ENCODE measurements around the gene MERTK. TPM values are rescaled to one million over a fixed set of nuclear protein-coding genes. Genes with fewer than 3 reads are reported as not detected.

MERTK gene
- total and polyA plus RNA-seq, 3 donors from 2014 or later, result 28.9 to 74.2 (median 73.8) TPM

DNA sequence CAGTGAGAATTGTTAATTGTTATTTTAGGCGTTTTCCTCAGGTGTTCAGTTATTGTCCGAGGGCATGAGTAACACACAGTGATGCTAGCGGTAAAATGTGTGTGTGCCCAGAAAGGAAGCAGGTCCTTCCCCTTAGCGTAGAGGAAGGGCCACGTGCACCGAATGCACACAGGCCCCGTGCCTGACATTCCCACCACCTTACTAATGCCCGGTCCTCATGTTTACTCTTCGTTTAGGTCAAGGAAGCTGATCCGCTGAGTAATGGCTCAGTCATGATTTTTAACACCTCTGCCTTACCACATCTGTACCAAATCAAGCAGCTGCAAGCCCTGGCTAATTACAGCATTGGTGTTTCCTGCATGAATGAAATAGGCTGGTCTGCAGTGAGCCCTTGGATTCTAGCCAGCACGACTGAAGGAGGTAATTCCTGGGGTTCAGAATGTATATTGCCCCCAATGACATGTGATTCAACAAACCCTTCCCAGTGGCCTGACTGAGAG, 76.7 kb downstream of the MERTK start:
- TF ChIP-seq POLR2A (IDR thresholded peaks at IDR 0.05), result no peak
- no peaks in the 10 kb centered on the region for H3K36me3 ChIP-seq (ENCODE audit: low read depth, missing control alignments)
- intact Hi-C loops (cut with DNase I; ENCODE audit: low total_unique reads), result no loop called here
- no peak overlapping the region for H3K4me3 ChIP-seq
- H3K27me3 ChIP-seq, result no peaks in the 10 kb centered on the region
- DNase-seq, result no peak
- no peaks in the 10 kb centered on the region for H3K4me1 ChIP-seq
- H3K27ac ChIP-seq, result no peak overlapping the region
- H3K9me3 ChIP-seq, result no peaks in the 10 kb centered on the region
- WGBS, 2 donors, result 82 to 86% methylated on average over 11 of the region's 11 CpGs

DNA sequence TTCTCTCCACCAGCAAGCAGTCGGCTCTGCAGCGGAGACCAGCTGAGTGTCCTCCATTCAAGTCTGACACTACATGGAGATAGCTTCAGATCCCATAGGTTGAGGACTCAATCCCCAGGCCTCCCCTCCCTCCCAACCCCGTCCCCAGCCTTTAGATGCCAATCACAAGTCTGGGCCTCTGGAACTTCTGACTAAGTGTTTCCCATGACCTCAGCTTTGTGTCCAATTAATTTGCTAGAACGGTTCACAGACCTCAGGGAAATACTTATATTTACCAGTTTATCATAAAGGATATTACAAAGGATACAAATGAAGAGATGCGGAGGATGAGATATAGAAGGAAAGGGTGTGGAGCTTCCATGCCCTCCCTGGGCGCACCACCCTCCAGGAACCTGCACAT, 77.4 kb downstream of the MERTK start:
- Histone ChIP-seq H3K4me3 (no peak overlapping the region), H3K36me3 (ENCODE audit: low read depth, missing control alignments) (no peaks in the 10 kb centered on the region), H3K9me3 (no peaks in the 10 kb centered on the region), H3K27ac (no peak overlapping the region), H3K27me3 (no peaks in the 10 kb centered on the region), H3K4me1 (no peaks in the 10 kb centered on the region)
- intact Hi-C loops (cut with DNase I; ENCODE audit: low total_unique reads), result no loop called here
- TF ChIP-seq POLR2A (IDR thresholded peaks at IDR 0.05), result no peak
- DNase-seq, result no peak
- WGBS, 2 donors, result 77% methylated on average over 6 of the region's 6 CpGs

DNA sequence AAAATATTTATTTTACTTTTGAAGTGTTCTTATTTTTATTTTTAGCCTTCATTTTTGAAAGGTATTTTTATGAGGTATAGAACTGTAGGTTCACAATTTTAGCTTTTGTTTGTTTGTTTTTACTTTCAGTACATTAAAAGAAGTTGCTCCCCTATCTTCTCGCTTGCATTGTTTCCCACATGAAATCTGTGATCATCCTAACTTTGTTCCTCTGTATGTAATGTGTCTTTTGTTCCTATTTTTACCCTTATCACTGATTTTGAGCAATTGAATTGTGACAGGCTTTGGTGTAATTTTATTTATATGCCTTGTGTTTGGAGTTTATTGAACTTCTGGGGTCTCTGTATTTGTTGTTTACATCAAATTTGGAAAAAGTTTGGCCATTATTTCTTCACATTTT, 78.8 kb downstream of the MERTK start:
- 97 to 100% methylated on average over 1 of the region's 1 CpG for WGBS, 2 donors
- DNase-seq, result no peak
- no peaks in the 10 kb centered on the region for H3K9me3 ChIP-seq
- no peaks in the 10 kb centered on the region for H3K4me1 ChIP-seq
- TF ChIP-seq POLR2A (IDR thresholded peaks at IDR 0.05), result no peak
- TF ChIP-seq, protein P1, sequence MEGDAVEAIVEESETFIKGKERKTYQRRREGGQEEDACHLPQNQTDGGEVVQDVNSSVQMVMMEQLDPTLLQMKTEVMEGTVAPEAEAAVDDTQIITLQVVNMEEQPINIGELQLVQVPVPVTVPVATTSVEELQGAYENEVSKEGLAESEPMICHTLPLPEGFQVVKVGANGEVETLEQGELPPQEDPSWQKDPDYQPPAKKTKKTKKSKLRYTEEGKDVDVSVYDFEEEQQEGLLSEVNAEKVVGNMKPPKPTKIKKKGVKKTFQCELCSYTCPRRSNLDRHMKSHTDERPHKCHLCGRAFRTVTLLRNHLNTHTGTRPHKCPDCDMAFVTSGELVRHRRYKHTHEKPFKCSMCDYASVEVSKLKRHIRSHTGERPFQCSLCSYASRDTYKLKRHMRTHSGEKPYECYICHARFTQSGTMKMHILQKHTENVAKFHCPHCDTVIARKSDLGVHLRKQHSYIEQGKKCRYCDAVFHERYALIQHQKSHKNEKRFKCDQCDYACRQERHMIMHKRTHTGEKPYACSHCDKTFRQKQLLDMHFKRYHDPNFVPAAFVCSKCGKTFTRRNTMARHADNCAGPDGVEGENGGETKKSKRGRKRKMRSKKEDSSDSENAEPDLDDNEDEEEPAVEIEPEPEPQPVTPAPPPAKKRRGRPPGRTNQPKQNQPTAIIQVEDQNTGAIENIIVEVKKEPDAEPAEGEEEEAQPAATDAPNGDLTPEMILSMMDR (IDR thresholded peaks at IDR 0.05), result no peak
- no peaks in the 10 kb centered on the region for H3K36me3 ChIP-seq (ENCODE audit: low read depth, missing control alignments)
- intact Hi-C loops (cut with DNase I; ENCODE audit: low total_unique reads), result no loop called here
- H3K27ac ChIP-seq, result no peak overlapping the region
- H3K4me3 ChIP-seq, result no peak overlapping the region
- H3K27me3 ChIP-seq, result no peaks in the 10 kb centered on the region

DNA sequence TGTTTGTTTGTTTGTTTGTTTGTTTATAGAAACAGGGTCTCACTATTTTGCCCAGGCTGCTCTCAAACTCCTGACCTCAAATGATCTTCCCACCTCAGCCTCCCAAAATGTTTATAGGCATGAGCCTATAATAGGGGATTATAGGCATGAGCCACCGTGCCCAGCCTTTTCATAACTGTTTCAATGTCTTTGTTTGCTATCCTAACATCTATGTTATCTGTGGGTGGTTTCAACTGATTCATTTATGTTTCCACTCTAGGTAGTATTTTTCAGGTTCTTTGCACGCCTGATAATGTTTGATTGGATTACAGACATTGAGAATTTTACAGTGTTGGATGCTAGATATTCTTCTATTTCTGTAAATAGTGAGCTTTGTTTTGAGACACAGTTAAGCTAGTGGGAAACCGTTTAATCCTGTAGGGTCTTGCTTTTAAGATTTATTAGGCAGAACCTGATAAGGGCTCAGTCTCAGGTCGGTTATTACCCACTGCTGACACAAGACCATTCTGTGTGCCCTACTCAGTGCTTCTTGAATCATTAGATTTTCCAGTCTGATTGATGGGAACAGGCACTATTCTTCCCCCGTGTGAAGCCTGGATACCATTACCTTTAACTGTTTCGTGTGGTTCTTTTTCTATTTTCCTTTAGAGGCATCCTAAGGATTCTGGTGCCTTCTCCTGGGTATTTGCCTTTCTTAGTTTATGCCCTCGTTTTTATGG, 80.2 kb downstream of the MERTK start:
- Histone ChIP-seq H3K27ac (no peak overlapping the region), H3K9me3 (no peaks in the 10 kb centered on the region), H3K4me3 (no peak overlapping the region), H3K4me1 (no peaks in the 10 kb centered on the region), H3K27me3 (no peaks in the 10 kb centered on the region), H3K36me3 (ENCODE audit: low read depth, missing control alignments) (no peaks in the 10 kb centered on the region)
- DNase-seq, result no peak
- intact Hi-C loops (cut with DNase I; ENCODE audit: low total_unique reads), result no loop called here
- TF ChIP-seq, protein P1 (IDR thresholded peaks at IDR 0.05), result no peak
- TF ChIP-seq POLR2A (IDR thresholded peaks at IDR 0.05), result no peak
- WGBS, 2 donors, result 72 to 81% methylated on average over 7 of the region's 7 CpGs

DNA sequence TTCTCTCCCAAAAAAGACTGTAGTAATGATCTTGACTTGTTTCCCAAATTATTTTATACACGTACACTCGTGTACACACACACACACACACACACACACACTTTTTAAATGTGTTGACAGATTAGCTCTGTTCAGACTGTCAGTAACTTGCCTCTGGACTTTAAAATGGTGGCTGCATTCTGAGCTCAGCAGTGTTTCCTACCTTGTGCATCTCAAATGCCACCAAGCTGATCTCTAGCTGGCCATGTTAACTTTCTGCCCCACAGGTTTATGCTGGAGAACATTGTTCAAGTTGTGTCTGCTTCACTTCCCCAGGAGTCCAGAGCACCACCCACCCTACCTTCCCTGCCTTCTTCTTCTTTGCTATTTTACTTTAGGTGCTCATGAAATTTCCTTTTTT, 83.3 kb downstream of the MERTK start:
- TF ChIP-seq POLR2A (IDR thresholded peaks at IDR 0.05), result no peak
- TF ChIP-seq, protein P1 (IDR thresholded peaks at IDR 0.05), result no peak
- Histone ChIP-seq H3K9me3 (no peaks in the 10 kb centered on the region), H3K4me1 (peaks cover 8% of the 10 kb centered on the region), H3K36me3 (ENCODE audit: low read depth, missing control alignments) (no peaks in the 10 kb centered on the region), H3K4me3 (no peak overlapping the region), H3K27me3 (no peaks in the 10 kb centered on the region), H3K27ac (no peak overlapping the region)
- 94 to 95% methylated on average over 2 of the region's 2 CpGs for WGBS, 2 donors
- no peak for DNase-seq
- intact Hi-C loops (cut with DNase I; ENCODE audit: low total_unique reads), result no loop called here

DNA sequence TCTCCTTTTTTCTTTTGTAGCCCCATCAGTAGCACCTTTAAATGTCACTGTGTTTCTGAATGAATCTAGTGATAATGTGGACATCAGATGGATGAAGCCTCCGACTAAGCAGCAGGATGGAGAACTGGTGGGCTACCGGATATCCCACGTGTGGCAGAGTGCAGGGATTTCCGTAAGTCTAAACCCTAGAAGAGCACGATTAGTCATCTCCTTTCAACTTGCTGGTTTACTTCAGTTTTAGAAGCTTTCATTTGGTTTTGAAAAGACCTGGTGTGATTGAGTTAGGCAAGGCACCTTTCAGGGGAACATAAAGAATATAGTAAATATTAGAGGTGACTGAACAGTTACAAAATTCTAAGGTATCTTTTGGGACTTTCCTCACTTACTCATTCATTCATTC, 84.4 kb downstream of the MERTK start:
- Histone ChIP-seq H3K9me3 (no peaks in the 10 kb centered on the region), H3K4me1 (peaks cover 8% of the 10 kb centered on the region), H3K27ac (no peak overlapping the region), H3K36me3 (ENCODE audit: low read depth, missing control alignments) (no peaks in the 10 kb centered on the region), H3K4me3 (no peak overlapping the region), H3K27me3 (no peaks in the 10 kb centered on the region)
- no peak for TF ChIP-seq POLR2A (IDR thresholded peaks at IDR 0.05)
- TF ChIP-seq, protein P1 (IDR thresholded peaks at IDR 0.05), result no peak
- DNase-seq, result no peak
- WGBS, 2 donors, result 94 to 95% methylated on average over 5 of the region's 5 CpGs
- intact Hi-C loops (cut with DNase I; ENCODE audit: low total_unique reads), result no loop called here
